Heart left ventricle (tissue), 16 donors: ENCODE results near the gene RAB41. TPM values are rescaled to one million over a fixed set of nuclear protein-coding genes. Genes with fewer than 3 reads are reported as not detected.
"Not testable (repeated sequence)": the region's sequence is repeated elsewhere in the genome, so short reads cannot be mapped to it uniquely, and the experiment has no call there.

ENCODE experiments used
- ATAC-seq, 4 donors: fragments of 200-7000 bp; cut with Tn5 transposase; one replicate each; pipeline ENCODE4 v1.9.1; 2020 to 2022; ENCODE audit warnings: moderate library complexity in 4 of 4, mild to moderate bottlenecking in 3 of 4, moderate number of reproducible peaks in 1 of 4
- DNase-seq, 5 donors: peaks; one replicate each; pipeline ENCODE4 v3.0.0-alpha.2; 2020
- H3K27ac ChIP-seq, 12 donors: fragments of 200-600 bp; sonication (generic) in 4 of 12; one replicate each; pipeline versions ENCODE4 v1.5.0 to v1.8.0; 2016 to 2022; ENCODE audit warnings: mild to moderate bottlenecking in 2 of 12
- H3K27me3 ChIP-seq, 9 donors: fragments of 200-600 bp; sonication (generic) in 2 of 9; one replicate each; pipeline versions ENCODE4 v1.5.1 to v1.8.0; 2016 to 2022; ENCODE audit warnings: mild to moderate bottlenecking in 3 of 9
- H3K36me3 ChIP-seq, 9 donors: fragments of 200-600 bp; sonication (generic) in 2 of 9; one replicate each; pipeline versions ENCODE4 v1.5.0 to v1.8.0; 2018 to 2022; ENCODE audit warnings: mild to moderate bottlenecking in 2 of 9
- H3K4me1 ChIP-seq, 12 donors: fragments of 200-600 bp; sonication (generic) in 4 of 12; one replicate each; pipeline versions ENCODE4 v1.5.0 to v1.8.0; 2016 to 2022; ENCODE audit warnings: mild to moderate bottlenecking in 3 of 12
- H3K4me3 ChIP-seq, 12 donors: fragments of 200-600 bp; sonication (generic) in 4 of 12; one replicate each; pipeline versions ENCODE4 v1.5.0 to v1.8.0; 2017 to 2022; ENCODE audit warnings: mild to moderate bottlenecking in 9 of 12, moderate library complexity in 4 of 12
- H3K9me3 ChIP-seq, 12 donors: fragments of 200-600 bp; sonication (generic) in 4 of 12; one replicate each; pipeline versions ENCODE4 v1.5.0 to v1.8.0; 2016 to 2022; ENCODE audit warnings: mild to moderate bottlenecking in 1 of 12
- CTCF ChIP-seq, 12 donors: fragments of 200-600 bp; sonication (generic) in 4 of 12; IDR thresholded peaks; one replicate each; pipeline versions ENCODE4 v1.5.0 to v1.8.0; 2018 to 2022; ENCODE audit warnings: antibody characterized with exemption in 12 of 12, mild to moderate bottlenecking in 5 of 12
- POLR2A ChIP-seq, 2 donors: fragments of 450-650 bp; IDR thresholded peaks; one replicate each; pipeline ENCODE4 v1.6.1; 2017; ENCODE audit warnings: antibody characterized with exemption in 2 of 2, mild to moderate bottlenecking in 2 of 2, moderate library complexity in 2 of 2
- WGBS, 4 donors: extraction: QIAGEN DNeasy Blood & Tissue Kit in 2 of 4; methylation state at CpG; one replicate each; pipeline versions ENCODE4 v1.1.5 to v1.1.7; 2013 to 2018; 5-methylcytosine and 5-hydroxymethylcytosine counted together
- intact Hi-C, 10 donors: fragments of 100-400 bp; cut with DNase I; formaldehyde crosslinking; loops; one replicate each; pipeline versions ENCODE4 v1.11.1 to v1.14.2; 2022
- long read RNA-seq, 3 donors: library from polyadenylated mRNA; unstranded; transcript quantifications; one replicate each; pipeline ENCODE4 v2.0.0, GENCODE V29; 2020 to 2021
- polyA plus RNA-seq, 2 donors: library from polyadenylated mRNA; stranded (reverse); fragments of 200-250 nt; gene quantifications; one replicate each; pipeline ENCODE4 v1.2.3, GENCODE V29; 2013
- total RNA-seq, 9 donors: library from RNA; depleted of rRNA in 2 of 9; stranded (reverse); fragments of >200 nt in 2 of 9; fragmentation: NEBNext Ultra II Directional in 3 of 9; extraction: Animal tissue kit (Norgen Biotek cat#: 25700) in 3 of 9; gene quantifications; one replicate each; pipeline versions ENCODE4 v1.1.0 to v1.2.4, GENCODE V29; 2016 to 2023
- donor health status: ischemic (EF 13 %, LVEDD 7.1; RV severe dilation, severe dysfunction).
- donor health status: healthy with polysubstance abuse.
- donor health status: DM: no; HTN: yes; CAD: no.
- donor health status: DM: no; HTN: no; CAD: no.
- donor health status: ischemic (EF 25% LVEDD 6.9; RV normal size, moderate dysfunction).
- donor health status: ischemic (EF 25% LVEDD 5.7; RV mildly dilated, moderate dysfunction).
- donor health status: healthy.
- donor health status: DM: yes; HTN: yes; CAD: no.
- donor health status: ischemic (EF 35%, LVEDD 5.7; RV mildly dilated, moderate dysfunction).
- donor health status: nonischemic (EF 11% LVEDD 7.7; RV severe dilation, severe dysfunction).
- donor health status: DM: yes; HTN: yes; CAD: no.
- donor health status: PGD.
- donor health status: ischemic (EF 29% LVEDD 5.4; RV normal size, mild dysfunction).
- donor health status: nonischemic (EF 23%, LVEDD 6.1; RV moderate dilation, normal function).

RAB41 gene
- total RNA-seq (not detected), polyA plus RNA-seq (not detected)
- long read RNA-seq, donor 1 = 0 reads
- long read RNA-seq, donor 2 = 0 reads
- long read RNA-seq, donor 3 = 0 reads

GRCh38 chrX:70281951-70282350 is at the start of gene RAB41:
Gene RAB41 (plus strand): TSS chrX:70282172. CDS start chrX:70282218, 46 bp downstream.
- no peak for DNase-seq
- Histone ChIP-seq H3K9me3 (no peaks in the 10 kb centered on the region), H3K27ac (no peak within 1 kb of the TSS), H3K27me3 (no peaks in the 10 kb centered on the region), H3K4me1 (no peaks in the 10 kb centered on the region), H3K4me3 (no peak within 1 kb of the TSS), H3K36me3 (peaks cover 0 to 21% (median 7%) of the 10 kb centered on the region in 9 donors)
- ATAC-seq = no peak
- TF ChIP-seq CTCF (IDR thresholded peaks at IDR 0.05) (no peak), POLR2A (IDR thresholded peaks at IDR 0.05) (no peak)
- intact Hi-C loops = loop anchor here in 3 of 10 donors (10.0 kb wide), 3 partner anchors 143 to 153 kb away; partner anchors contain the start of genes GDPD2 (in 1 of the 3) and IGBP1 (in 1 of the 3)
- 89 to 97% (median 90%) methylated on average over 21 of the region's 21 CpGs for WGBS, 4 donors

GRCh38 chrX:70234355-70234754 is 47.6 kb upstream of the RAB41 start, which contains the start of gene AWAT1:
Gene AWAT1 (plus strand): TSS chrX:70234655. CDS start chrX:70234696, 41 bp downstream.
- H3K9me3 ChIP-seq = no peaks in the 10 kb centered on the region
- 62 to 92% (median 81%) methylated on average over 3 of the region's 3 CpGs for WGBS, 4 donors
- peaks cover 0 to 18% (median 0%) of the 10 kb centered on the region in 9 donors for H3K27me3 ChIP-seq
- no peak for DNase-seq
- H3K4me3 ChIP-seq = no peak within 1 kb of the TSS
- H3K27ac ChIP-seq = no peak within 1 kb of the TSS
- no peaks in the 10 kb centered on the region for H3K36me3 ChIP-seq
- intact Hi-C loops = no loop called here
- no peak for ATAC-seq
- peaks cover 0 to 3% (median 0%) of the 10 kb centered on the region in 12 donors for H3K4me1 ChIP-seq
- TF ChIP-seq POLR2A (IDR thresholded peaks at IDR 0.05) = no peak
- no peak for TF ChIP-seq CTCF (IDR thresholded peaks at IDR 0.05)

- Histone ChIP-seq H3K27me3 (peaks cover 0 to 22% (median 0%) of the 10 kb centered on the region in 9 donors), H3K4me1 (no peaks in the 10 kb centered on the region), H3K36me3 (no peaks in the 10 kb centered on the region), H3K4me3 (no peak overlapping the region), H3K27ac (no peak overlapping the region), H3K9me3 (no peaks in the 10 kb centered on the region)
- DNase-seq = no peak
- no peak for TF ChIP-seq POLR2A (IDR thresholded peaks at IDR 0.05)
- WGBS, 4 donors = 73 to 97% (median 94%) methylated on average over 1 of the region's 1 CpG
- no peak for ATAC-seq
- intact Hi-C loops = no loop called here
Measured at GRCh38 chrX:70240751-70241150, 41.2 kb upstream of the RAB41 start.

- DNase-seq (no peak), ATAC-seq (no peak)
- no peaks in the 10 kb centered on the region for H3K9me3 ChIP-seq
- intact Hi-C loops = no loop called here
- H3K4me3 ChIP-seq = no peak overlapping the region
- 75 to 95% (median 87%) methylated on average over 2 of the region's 2 CpGs for WGBS, 4 donors
- H3K27ac ChIP-seq = no peak overlapping the region
- H3K27me3 ChIP-seq = peaks cover 0 to 22% (median 0%) of the 10 kb centered on the region in 9 donors
- H3K36me3 ChIP-seq = no peaks in the 10 kb centered on the region
- H3K4me1 ChIP-seq = no peaks in the 10 kb centered on the region
- no peak for TF ChIP-seq POLR2A (IDR thresholded peaks at IDR 0.05)
- no peak for TF ChIP-seq CTCF (IDR thresholded peaks at IDR 0.05)
Measured at GRCh38 chrX:70241501-70241900, 40.5 kb upstream of the RAB41 start.

- intact Hi-C loops, H3K9me3 ChIP-seq, H3K4me1 ChIP-seq, ATAC-seq, H3K36me3 ChIP-seq, H3K27ac ChIP-seq, DNase-seq, H3K4me3 ChIP-seq: not testable (repeated sequence)
- 57 to 83% (median 73%) methylated on average over 5 of the region's 5 CpGs for WGBS, 4 donors
- peaks cover 0 to 15% (median 0%) of the 10 kb centered on the region in 9 donors for H3K27me3 ChIP-seq
Measured at GRCh38 chrX:70243601-70244000, 38.4 kb upstream of the RAB41 start.
